ENCODE data around the gene CREB3.

The CREB3 gene

DNA sequence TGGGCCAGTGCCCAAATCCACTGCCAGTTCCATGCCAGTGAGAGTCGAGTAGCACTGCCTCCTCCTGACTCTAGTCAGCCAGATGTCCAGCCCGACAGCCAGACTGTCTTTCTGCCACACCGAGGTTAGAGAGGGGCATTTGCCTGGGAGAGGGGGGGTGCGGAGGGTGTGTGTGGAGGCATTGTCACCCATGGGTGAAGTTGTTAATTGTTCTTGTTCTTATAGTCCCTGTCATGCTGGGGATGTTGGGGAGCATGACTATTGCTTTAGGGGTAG lies 17.7 kb downstream of the CREB3 start:
- no peak for DNase-seq

DNA sequence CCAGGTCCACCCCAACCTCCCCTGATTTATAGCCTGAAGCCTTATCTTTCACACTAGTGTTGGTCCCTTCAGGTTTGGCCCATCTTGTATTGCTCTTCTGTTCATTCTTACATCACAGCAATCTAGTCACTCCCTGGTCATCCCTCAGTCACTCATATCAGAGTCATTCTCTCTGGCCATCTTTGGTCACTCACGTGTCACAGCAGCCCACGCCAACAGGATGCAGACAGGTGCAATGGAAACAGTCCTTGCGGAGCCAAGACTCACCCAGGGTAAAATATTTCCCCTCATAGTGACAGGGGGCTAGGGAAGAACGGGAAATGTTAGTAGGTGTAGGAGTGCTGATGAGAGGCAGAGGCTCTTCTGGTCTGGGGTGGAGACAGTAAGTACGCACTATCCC lies 21.0 kb downstream of the CREB3 start:
- no peak for DNase-seq

DNA sequence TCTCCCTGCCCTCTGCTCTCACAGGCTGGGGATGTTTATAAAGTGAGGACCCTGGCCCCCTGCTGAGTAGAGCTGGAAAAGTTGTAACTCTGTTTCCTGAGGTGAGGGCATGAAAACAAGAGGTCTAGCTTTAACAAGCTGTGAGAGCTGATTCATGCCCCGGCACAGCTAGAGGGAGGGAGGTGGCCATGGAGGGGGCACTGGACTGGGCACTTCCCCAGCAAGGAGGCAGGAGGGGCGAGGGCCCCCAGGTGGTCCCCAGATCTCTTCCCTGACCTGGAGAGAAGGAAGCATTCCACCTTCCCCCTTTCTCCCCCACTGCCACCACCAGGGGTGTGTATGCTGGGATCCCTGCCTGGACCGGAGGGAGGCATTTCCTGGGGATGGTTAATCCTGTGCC lies 21.8 kb downstream of the CREB3 start, which contains the start of gene MSMP:
MSMP (minus strand) TSS at position 13 of the 400 bp plus-strand sequence. CDS start 147 bp downstream, outside the sequence.
- no peak for DNase-seq

DNA sequence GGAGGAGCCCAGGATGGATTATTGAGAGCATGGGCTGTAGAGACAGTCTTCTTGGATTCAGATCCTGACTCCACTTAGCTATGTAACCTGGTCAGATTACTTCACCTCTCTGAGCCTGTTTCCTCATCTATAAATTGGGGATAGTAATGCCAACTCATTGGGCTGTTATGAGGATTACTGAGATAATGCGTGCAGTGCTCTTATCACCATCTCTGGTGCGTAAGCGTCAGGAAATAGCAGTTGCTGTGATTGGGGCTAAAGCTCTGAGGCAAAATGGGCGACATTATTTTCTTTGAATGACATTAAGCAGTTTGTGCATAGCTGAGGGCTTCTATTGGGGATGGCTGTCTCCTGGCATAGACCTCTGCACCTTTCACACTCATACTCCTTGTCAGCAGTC lies 22.6 kb downstream of the CREB3 start:
- DNase-seq = no peak

DNA sequence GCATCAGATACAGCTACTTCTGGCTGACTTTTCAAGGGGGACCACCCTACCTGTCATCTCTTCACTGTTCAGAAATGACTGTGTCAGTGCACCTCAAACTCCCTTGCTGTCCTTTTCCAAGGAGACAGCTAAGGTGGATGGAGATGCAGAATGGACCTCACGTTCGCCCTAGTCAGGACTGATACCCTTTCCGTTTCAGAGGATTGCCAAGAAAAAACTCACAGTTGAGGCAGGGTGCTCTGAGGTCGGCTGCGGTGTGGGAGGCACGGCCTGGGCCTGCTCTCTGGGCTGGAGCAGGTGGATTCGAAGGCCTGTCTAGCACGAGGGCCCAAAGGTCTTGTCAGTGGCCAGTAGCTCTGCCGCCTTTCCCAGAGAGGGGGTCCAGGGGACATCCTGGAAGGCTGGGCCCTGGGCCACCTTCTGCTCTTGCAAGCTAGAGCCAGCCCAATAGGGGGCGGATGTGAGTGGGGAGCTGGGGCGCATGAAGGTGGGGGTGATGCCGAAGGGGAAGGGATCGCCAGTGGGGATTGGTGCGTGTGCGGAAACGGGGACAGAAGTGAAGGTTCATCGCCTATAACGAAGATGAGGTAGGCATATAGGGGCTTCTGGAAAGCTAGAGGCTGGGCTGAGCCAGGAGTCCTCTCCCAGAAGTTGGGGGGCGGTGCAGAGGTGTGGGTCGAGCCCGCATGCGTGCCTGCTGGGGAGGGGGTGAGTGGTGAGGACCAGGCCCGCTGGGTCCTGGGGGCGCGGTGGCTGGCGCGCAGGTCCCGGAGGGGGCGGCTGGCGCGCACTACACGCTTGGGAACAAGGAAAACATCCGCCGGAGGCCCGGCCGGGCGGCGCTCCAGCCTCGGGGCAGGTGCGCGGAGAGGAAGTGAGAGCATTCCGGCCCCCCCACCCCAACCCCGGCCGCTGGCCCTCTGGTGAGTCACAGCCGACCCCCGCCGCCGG lies 24.1 kb downstream of the CREB3 start:
- peak; percentile 39 to 73 (median 64) for DNase-seq

DNA sequence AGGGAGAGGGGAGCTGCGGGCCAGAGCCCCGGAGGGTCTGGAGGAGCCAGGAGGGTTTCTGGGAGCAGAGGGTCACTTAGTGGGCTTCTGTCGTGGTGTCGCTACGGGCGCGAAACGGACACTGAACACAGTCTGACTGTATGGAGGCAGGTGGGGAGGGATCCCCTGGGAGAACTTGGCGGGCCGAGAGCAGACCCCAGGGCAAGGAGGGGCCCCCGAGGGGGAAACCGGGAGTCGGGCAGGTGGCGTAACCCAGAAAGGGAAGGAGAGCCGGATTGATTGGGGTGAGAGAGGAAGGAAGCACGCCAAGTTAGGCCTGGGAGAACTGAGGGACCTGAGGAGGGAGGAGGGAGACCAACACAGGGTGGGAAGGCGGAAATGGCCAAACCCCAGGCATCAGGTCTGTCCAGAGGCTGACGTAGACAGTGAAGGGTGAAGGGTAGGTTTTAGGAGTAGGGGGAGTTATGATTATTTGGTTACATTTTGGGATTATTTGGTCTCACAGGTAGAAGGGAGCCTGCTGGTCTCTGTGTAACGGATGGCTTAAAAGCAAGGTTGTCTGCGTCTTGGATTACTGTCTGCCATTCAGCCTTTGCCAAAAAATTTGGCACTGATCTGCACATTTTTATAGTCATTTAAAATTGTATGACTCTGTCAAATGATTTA lies 24.9 kb downstream of the CREB3 start:
- no peak for DNase-seq

DNA sequence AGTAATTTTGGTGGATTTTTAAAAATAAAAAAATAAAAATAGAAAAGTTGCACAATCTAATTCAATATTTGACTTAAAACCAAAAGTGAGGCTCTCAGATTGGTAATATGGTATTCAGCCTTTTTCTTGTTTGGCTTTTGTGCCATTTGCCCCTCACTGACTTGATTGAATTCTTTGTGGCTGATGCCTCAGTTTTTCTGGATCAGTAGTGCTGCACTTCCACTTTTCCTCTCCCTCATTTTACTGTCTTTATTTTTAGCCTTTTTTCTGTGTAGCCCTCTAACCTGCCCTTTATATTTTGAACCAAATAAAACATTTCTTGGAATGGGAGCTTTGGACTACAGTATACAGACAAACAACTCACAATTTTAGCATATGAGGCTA lies 25.4 kb downstream of the CREB3 start:
- no peak for DNase-seq

DNA sequence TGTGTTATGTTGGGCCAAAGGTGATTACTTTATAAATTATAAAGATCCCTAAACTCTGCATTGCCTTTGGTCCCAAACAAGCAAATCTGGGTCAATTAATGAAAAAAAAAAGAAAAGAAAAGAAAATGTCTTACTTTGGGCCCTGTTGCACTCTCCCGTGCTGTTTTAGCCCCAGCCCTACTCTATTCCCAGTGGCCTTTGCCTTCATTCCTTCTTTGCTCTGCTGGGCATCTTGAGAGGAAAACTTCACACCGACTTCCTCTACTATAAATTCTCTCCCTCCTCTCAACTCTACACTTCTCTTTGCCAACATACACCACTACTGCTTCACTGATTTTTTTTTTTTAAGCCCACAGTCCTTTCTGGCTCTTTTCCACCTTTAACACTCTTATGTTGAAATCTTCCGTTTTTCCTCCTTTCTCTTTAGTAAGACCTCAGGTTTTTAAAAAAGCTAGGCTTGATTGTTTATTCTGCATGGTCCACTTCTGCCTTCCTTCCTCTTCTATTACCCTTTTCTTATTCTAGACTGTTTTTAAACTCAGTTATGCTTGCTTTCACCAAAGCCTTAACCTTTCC lies 26.1 kb downstream of the CREB3 start:
- DNase-seq = no peak

DNA sequence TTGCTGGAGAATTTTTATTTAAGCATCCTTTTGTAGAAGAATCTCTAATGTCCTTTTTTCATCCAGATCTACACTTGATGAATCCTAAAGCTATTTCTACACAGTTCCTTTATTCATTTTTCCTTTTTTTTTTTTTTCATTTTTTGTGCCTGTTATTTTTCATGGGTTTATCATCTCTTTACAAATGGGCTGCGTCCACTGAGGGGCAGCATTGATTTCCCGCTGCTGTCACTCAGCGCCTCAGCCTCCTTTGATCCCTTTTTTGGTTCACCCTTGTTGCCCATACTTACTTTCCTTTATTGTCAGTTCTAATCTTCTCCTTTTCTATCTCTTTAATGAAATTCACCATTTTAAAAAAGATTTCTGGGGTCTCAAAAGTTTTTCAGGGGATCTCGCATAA lies 27.3 kb downstream of the CREB3 start:
- no peak for DNase-seq

DNA sequence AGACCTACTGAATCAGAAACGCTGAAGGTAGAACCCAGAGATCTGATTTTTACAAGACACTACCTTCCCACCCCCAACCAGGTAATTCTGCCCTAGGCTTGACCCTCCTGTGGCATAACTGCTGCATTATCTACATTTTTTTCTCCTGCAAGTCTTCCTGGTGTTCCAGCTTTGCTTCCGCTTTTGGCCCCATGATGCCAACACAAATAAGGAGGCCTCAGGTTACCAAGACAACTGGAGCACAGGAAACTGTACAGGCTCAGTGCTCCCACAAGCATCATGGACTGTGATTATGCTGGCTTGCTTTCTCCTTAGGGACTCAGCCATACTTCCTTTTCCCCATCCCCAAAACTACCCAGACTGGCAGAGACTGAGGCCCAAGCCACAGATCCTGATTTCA lies 28.2 kb downstream of the CREB3 start:
- no peak for DNase-seq

DNA sequence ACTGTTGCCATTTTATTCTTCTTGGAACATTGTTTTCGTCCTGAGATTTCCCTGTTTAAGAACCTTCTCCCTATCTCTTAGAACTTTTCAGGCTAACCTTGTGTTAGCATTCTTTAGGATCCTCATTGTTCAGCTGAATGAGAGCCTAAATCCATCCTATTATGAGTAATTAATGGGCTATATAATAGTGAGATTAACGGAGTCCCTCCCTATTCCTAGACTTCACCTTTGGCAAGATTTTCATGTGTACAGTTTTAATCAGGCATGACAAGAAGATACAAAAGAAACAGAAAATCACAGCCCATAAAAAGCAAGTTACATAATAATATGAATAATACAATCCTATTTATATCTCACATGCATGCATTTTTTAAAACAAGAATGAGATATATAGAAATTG lies 30.7 kb downstream of the CREB3 start:
- DNase-seq = no peak

DNA sequence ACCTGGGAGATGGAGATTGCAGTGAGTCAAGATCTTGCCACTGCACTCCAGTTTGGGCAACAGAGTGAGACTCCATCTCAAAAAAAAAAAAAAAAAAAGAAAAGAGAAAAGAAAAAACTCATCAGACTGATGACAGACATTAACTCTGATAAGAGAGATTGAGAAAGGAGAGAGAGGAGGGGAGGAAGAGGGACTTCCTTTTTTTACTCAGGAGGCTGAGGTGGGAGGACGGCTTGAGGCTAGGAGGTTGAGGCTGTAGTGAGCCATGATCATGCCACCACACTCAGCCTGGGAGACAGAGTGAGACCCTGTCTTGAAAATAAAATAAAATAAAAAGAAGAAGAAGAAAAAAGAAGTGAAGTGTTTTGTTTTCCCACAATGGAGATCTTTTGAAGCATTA lies 31.3 kb downstream of the CREB3 start:
- DNase-seq = no peak

DNA sequence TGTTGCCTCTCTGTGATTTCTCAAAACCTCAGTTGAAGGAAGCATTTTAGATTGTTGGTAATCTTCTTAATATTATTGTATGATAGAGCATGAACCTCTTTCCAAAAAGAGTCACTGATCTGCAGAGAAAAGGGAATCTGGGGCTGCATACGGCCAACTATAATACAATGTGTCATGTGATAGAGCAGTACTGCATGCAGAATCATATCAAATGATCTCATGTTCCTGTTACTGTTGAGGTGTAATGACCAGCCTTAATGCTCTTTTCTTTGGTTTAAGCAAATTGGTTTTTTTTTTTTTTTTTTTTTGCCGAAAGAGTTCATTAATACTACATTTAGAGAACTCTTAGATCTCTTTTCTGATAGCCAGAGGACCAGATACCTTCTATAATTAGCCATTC lies 34.5 kb downstream of the CREB3 start:
- no peak for DNase-seq

DNA sequence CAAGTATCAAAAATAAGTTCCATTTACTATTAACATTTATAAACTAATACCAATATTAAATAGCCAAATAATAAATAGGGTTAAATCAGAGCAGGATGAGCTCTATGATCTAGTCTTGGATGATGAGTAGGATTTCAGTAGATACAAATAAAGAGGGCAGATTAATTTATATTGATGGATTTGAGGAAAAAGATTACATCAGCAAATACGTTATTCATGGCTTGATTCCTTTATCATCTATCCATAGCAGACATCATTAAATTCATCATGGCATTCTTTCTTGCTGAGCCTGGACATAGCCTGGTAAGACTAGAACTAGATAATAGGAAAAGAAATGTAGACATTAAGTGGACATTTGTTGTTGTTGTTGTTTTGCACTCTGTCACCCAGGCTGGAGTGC lies 35.0 kb downstream of the CREB3 start:
- no peak for DNase-seq

DNA sequence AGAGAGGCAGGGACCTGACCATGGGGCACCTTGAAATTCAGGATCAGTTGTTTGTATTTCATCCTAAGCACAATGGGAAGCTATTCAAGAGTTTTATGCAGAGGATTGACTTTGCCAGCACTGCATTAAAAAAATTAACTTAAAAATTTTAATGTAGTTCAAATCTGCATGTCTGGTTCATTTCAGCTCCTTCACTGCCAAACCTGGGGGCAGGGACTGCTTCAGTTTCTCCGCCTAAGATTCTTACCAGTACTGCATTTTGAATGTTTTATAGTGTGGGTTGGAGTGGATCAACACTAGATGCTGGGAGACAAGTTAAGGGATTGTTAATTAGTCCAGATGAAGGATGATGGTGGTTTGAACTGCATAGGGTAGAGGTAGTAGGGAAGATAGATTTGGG lies 37.3 kb downstream of the CREB3 start:
- DNase-seq = no peak

DNA sequence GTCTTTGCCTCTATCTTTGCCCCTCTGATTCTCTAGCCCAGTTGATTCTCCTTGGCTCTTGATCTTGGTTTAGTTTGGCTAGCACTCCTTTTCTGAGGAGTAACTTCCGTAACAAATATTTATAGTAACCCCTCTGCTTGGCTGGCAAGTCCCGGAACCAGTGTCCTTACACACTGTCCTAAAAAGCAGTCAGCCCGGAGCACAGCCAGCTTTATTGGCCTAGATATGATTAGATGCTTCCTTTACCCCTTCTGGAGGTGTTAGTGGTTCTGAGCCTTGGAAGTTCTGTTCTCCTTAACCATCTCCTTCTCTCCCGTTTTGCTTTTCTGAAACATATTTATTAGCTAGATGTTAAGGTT lies 38.6 kb downstream of the CREB3 start:
- no peak for DNase-seq

DNA sequence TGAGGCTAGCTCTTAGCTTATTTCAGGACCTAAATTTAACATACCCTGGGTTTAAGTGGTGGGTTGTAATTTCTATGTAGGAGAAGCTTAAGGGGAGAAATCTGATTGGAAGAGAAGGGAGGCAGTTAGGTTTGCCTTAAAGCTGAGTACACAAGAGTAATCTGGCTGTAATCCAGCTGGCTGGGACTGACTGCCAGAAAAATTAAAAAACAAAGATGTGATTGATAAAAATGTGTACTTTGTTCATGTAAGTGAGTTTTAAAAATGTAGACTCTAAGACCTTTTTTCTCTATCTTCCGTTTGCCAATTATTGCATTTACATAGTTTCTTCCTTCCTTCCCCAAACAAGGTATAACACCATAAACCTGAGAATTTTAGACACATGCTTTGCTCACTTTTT lies 39.1 kb downstream of the CREB3 start:
- no peak for DNase-seq

DNA sequence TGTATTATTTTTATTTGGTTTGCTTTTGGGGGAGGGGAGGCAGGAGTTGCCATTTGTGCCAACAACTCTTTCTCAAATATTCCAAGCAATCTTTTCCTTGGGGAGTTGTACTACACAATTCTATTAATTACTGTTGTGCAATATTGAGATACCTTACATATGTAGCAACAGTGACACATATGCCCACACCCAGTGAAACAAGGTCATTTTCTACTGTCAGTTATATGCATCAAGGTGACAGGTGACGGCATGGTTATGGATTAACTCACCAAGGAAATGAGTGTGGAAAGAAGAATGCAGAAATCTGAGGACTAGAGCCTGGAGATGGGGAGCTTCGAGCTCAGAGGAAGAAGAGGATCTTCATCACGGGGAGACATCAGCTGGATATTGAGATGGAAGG lies 39.5 kb downstream of the CREB3 start:
- no peak for DNase-seq

DNA sequence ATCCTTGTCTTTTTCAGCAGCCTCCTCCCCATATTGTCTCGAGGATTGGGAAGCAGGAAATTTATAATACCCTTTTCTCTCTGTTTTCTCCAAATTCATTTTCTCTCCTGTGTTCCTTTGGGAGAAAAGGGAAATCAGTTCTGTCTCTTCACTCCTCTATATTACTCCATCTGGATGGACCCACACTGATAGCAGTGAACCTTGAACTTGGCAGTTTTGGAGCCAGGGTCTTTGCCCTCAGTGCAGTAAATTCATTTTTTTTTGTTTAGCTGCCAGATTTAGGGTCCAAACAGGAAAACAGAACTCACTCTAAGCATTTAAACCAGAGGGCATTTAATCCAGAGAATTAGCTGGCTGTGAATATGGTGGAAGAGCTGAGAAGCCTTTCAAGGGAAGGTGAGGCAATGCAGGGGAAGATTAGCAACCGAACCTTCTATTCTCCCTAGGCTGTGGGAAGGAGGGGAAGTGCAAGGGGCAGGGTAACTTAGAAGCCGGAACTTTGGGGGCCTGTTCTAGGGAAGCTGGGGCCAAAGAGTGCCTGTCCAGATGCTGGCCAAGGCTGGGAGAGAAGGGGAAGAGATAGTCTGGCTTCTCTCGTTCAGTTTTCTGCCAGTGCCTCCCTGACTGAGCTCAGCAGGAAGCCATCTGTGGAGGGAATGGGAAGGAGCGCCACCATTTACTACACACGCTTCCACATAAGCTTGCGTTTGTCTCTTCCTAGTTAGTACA lies 42.6 kb downstream of the CREB3 start:
- DNase-seq = no peak

DNA sequence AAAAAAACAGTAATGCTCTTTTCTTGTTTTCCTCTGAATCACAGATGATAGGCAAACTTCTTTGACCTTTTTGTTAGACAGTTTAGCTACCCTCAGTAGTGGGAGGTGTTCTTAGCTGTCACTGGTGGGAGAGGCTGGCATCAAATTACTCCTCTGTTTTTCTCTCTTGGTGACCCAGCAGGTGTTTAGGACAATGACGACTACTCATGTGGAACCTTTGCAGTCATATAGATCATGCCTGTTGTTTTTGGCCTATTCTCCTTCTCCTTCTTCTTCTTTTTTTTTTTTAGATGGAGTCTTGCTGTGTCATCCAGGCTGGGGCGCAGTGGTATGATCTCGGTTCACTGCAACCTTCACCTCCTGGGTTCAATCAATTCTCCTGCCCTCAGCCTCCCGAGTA lies 43.6 kb downstream of the CREB3 start:
- no peak for DNase-seq

DNA sequence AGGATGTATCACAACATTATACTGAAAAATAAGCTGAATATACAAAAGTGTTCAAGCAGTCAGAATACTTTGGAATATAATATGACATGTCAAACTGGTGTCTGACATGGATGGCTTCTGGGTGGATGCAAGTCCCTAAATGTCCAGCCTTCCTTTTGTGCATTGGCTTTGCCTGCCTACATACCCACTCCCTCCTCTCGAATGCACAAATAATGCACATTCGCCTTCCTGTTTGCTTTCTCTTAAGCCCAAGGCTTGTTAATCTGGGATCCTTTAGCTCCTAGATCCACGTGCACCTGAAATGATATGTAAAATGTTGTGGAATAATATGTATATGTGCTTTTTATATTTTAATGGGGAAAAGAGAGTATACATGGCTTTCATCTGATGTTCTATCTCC lies 46.0 kb downstream of the CREB3 start:
- DNase-seq = no peak

DNA sequence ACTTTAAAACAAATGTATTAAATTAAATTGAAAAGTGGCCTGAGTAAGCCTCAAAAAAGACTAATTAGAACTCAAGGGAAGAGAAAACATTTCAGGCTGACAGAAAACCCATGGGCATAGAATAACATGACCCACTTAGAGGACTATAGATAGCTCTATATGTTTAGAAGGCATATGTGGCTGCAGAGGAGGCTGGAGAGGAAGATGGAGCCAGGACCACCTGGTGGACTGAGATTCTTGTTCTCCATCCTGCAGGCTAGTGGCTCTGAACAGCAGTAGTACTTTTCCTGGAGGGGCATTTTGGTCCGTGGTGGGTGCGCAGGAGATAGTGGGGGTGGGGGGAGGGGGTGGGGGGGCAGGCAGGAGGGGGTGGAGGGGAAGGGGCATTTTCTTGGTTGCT lies 48.6 kb downstream of the CREB3 start:
- no peak for DNase-seq

DNA sequence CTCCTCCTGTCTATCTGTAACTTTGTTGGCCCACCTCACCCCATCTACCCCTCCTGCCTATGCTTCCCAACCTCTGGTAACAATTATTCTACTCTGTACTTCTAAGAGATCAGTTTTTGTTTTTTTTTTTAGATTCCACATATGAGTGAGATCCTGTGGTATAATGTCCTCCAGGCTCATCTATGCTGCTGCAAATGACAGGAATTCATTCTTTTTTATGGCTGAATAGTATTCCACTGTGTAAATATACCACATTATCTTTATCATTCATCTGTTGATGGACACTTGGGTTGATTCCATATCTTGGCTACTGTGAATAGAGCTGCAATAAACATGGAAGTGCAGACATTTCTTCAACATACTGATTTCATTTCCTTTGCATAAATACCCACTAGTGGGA lies 51.0 kb downstream of the CREB3 start:
- no peak for DNase-seq

Measured in activated naive CD4-positive, alpha-beta T cell (primary cell).